Gastrocnemius medialis (tissue), 4 donors: ENCODE results near the gene ALDH3A2.

Experiments used
- CTCF ChIP-seq, 5 experiments: fragments of 450-650 bp in 3 of 5; fragments of 200-600 bp in 2 of 5; sonication (generic) in 2 of 5; IDR thresholded peaks in 4 of 5; conservative IDR thresholded peaks in 1 of 5; 1 replicate in 4 of 5; 2 replicates in 1 of 5; pipeline ENCODE4 v1.5.1; 2016 to 2019; ENCODE audit warnings: antibody characterized with exemption in 5 of 5, mild to moderate bottlenecking in 3 of 5, moderate library complexity in 3 of 5
- POLR2A ChIP-seq, 2 donors: fragments of 450-650 bp; IDR thresholded peaks; one replicate each; pipeline ENCODE4 v1.6.1; 2017; ENCODE audit warnings: antibody characterized with exemption in 2 of 2, mild to moderate bottlenecking in 2 of 2, moderate library complexity in 2 of 2

- no peak for TF ChIP-seq CTCF (IDR thresholded peaks at IDR 0.05 in 4 of 5, conservative IDR thresholded peaks at IDR 0.05 in 1 of 5)
- TF ChIP-seq POLR2A (IDR thresholded peaks at IDR 0.05), result no peak
Observed at GRCh38 chr17:19703106-19703827, 54.7 kb downstream of the ALDH3A2 start.
